ENCODE measurements around the gene DALRD3.
"Not testable (repeated sequence)": the region's sequence is repeated elsewhere in the genome, so short reads cannot be mapped to it uniquely, and the experiment has no call there.

The DALRD3 gene

GRCh38 chr3:49021813-49022687, 3.7 kb upstream of the DALRD3 start, which contains the start of gene NDUFAF3:
NDUFAF3 (plus strand) TSS chr3:49022121; CDS start chr3:49022145, 24 bp downstream.
- peak; percentile 90 for DNase-seq

GRCh38 chr3:49021213-49021812, 2.9 kb upstream of the DALRD3 start:
- peak; percentile 94 for DNase-seq

- peak; percentile 55 for DNase-seq
Observed at GRCh38 chr3:49020330-49021212, 2.2 kb upstream of the DALRD3 start.

- peak; percentile 41 for DNase-seq
Observed at GRCh38 chr3:49019941-49020329, 1.6 kb upstream of the DALRD3 start.

GRCh38 chr3:49018707-49019006, 277 bp upstream of the DALRD3 start:
- no peak for DNase-seq

GRCh38 chr3:49017229-49017970, 980 bp downstream of the DALRD3 start:
- peak; percentile 44 for DNase-seq

- DNase-seq = no peak
Observed at GRCh38 chr3:49016414-49017228, 1.8 kb downstream of the DALRD3 start.

- DNase-seq = no peak
Observed at GRCh38 chr3:49015765-49016164, 2.6 kb downstream of the DALRD3 start.

GRCh38 chr3:49015072-49015471, 3.3 kb downstream of the DALRD3 start:
- no peak for DNase-seq

- peak; percentile 72 for DNase-seq
Observed at GRCh38 chr3:49013738-49014660, 4.4 kb downstream of the DALRD3 start.

GRCh38 chr3:49013113-49013737, 5.2 kb downstream of the DALRD3 start:
- no peak for DNase-seq

GRCh38 chr3:49012441-49013017, 5.9 kb downstream of the DALRD3 start:
- peak; percentile 12 for DNase-seq

- no peak for DNase-seq
Observed at GRCh38 chr3:49009396-49009795, 9.0 kb downstream of the DALRD3 start.

- not testable (repeated sequence) for DNase-seq
Observed at GRCh38 chr3:49008627-49009026, 9.8 kb downstream of the DALRD3 start.

- peak; percentile 69 for DNase-seq
Observed at GRCh38 chr3:49007771-49008528, 10.4 kb downstream of the DALRD3 start.

- DNase-seq = peak; percentile 93
Observed at GRCh38 chr3:49007068-49007770, 11.2 kb downstream of the DALRD3 start, which contains the start of gene WDR6. WDR6 (plus strand) TSS chr3:49007391; CDS start chr3:49007432, 41 bp downstream.

- DNase-seq = peak; percentile 47
Observed at GRCh38 chr3:49006408-49007067, 11.8 kb downstream of the DALRD3 start.

- DNase-seq = no peak
Observed at GRCh38 chr3:49005998-49006397, 12.4 kb downstream of the DALRD3 start.
